Measurements from ENCODE around the gene GNA12. TPM values are rescaled to one million over a fixed set of nuclear protein-coding genes. Genes with fewer than 3 reads are reported as not detected.

Gene GNA12
- total and polyA plus RNA-seq, 10 donors = 12.3 to 64.2 (median 32.4) TPM

DNA sequence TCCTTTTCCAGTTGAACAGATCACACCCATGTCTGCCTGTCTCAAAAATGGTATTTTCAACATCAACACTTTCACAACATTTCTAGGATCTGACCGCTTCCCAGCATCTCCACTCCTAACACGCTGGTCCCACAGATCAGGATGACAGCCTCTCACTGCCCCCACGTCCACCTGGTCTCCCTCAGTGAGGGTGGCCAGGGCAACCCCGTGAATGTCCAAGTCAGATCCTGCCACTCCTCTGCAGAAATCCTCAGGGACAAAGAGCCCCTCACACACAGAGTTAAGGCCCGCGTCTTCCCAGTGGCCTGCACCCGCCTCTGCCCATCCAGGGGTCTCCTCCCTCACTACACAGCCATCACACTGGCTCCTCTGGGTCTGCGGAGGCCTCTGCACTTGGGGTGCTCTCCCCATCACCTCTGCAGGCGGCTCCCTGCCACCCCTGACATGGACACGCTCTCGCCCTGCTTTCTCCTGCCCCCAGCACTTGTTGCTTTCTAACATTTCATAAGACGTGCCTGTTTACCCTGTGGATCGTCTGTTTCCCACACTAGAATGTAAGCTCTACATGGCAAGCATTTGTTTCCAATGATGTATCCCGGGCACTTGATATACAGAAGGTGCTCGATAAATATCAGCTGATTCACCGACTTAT is 20.0 kb downstream of the GNA12 start:
- peak overlapping the region in 5 of 8 donors; percentile 29 to 75 (median 56) for H3K27ac ChIP-seq
- TF ChIP-seq, protein P1, sequence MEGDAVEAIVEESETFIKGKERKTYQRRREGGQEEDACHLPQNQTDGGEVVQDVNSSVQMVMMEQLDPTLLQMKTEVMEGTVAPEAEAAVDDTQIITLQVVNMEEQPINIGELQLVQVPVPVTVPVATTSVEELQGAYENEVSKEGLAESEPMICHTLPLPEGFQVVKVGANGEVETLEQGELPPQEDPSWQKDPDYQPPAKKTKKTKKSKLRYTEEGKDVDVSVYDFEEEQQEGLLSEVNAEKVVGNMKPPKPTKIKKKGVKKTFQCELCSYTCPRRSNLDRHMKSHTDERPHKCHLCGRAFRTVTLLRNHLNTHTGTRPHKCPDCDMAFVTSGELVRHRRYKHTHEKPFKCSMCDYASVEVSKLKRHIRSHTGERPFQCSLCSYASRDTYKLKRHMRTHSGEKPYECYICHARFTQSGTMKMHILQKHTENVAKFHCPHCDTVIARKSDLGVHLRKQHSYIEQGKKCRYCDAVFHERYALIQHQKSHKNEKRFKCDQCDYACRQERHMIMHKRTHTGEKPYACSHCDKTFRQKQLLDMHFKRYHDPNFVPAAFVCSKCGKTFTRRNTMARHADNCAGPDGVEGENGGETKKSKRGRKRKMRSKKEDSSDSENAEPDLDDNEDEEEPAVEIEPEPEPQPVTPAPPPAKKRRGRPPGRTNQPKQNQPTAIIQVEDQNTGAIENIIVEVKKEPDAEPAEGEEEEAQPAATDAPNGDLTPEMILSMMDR (IDR thresholded peaks at IDR 0.05 in 8 of 11, conservative IDR thresholded peaks at IDR 0.05 in 3 of 11) = no peak
- TF ChIP-seq POLR2AphosphoS5 (IDR thresholded peaks at IDR 0.05) = no peak
- TF ChIP-seq POLR2A (IDR thresholded peaks at IDR 0.05) = no peak
- no peaks in the 10 kb centered on the region for H3K27me3 ChIP-seq (replicated peaks in 1 of 7)
- peaks cover 0 to 15% (median 0%) of the 10 kb centered on the region in 6 donors for H3K36me3 ChIP-seq
- WGBS, 5 donors = 86 to 96% (median 91%) methylated on average over 16 of the region's 16 CpGs
- no peak overlapping the region for H3K4me3 ChIP-seq
- H3K4me1 ChIP-seq = peaks cover 41 to 90% (median 60%) of the 10 kb centered on the region in 6 donors
- intact Hi-C loops (cut with DNase I; ENCODE audit: low total_unique reads) = no loop called here
- DNase-seq = no peak
- no peaks in the 10 kb centered on the region for H3K9me3 ChIP-seq

DNA sequence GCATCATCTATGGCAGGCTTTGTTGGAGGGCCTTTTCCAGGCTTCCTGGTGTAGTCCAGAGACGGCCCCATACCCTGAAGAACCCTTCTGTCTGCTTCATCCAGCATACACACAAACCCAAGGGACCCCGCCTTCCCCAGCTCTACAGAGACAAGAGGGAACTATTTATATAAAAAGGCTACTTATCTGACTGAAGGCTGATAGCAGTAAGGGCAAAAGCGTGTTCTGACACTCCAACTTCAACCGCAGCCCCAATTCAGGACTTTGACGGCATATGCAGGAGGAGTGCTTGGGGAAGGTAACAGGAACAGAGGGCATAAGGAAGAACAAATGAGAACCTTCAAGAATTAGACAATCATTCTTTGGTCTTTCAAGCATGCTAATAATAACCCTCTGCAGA is 21.0 kb downstream of the GNA12 start:
- Histone ChIP-seq H3K27me3 (replicated peaks in 1 of 7) (no peaks in the 10 kb centered on the region), H3K36me3 (peaks cover 0 to 7% (median 0%) of the 10 kb centered on the region in 6 donors), H3K4me3 (no peak overlapping the region), H3K4me1 (peaks cover 41 to 90% (median 65%) of the 10 kb centered on the region in 6 donors), H3K9me3 (no peaks in the 10 kb centered on the region), H3K27ac (peak overlapping the region in 7 of 8 donors; percentile 52 to 75 (median 59))
- TF ChIP-seq, protein P1 (IDR thresholded peaks at IDR 0.05 in 8 of 11, conservative IDR thresholded peaks at IDR 0.05 in 3 of 11) = no peak
- TF ChIP-seq POLR2A (IDR thresholded peaks at IDR 0.05) (no peak), POLR2AphosphoS5 (IDR thresholded peaks at IDR 0.05) (no peak)
- intact Hi-C loops (cut with DNase I; ENCODE audit: low total_unique reads) = no loop called here
- DNase-seq = no peak
- 63 to 88% (median 80%) methylated on average over 5 of the region's 5 CpGs for WGBS, 5 donors

DNA sequence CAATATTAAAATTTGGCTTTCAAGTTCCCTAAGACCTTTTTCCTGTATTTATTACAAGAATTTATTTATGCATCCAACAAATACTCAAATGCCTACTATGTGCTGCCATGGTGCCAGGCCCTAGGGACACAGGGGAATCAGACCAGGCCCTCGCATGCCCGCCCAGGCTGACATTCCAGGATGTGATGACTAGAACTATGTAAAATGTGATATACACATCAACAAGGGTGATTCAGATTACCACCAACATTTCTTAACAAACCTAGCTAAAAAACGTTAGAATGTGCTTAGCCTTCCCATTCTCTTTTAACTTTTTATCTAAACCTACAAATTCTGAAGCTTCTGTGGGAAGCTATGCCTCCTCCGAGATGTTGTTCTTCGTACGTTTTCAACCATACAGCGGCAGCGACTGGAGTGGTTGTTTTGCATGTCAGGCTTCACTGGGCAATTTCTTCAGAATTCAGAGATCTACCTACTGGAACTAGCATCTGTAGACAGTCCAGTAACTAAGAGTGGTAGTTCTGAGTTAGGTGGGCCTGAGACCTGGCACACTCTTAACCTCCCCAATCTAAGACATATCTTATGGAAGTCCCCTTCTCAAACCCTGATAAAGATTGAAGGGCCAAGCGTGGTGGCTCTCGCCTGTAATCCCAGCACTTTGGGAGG is 22.1 kb downstream of the GNA12 start:
- Histone ChIP-seq H3K27me3 (replicated peaks in 1 of 7) (no peaks in the 10 kb centered on the region), H3K4me1 (peaks cover 41 to 95% (median 63%) of the 10 kb centered on the region in 6 donors), H3K9me3 (no peaks in the 10 kb centered on the region), H3K4me3 (no peak overlapping the region), H3K36me3 (peaks cover 0 to 5% (median 0%) of the 10 kb centered on the region in 6 donors), H3K27ac (peak overlapping the region in 7 of 8 donors; percentile 52 to 75 (median 59))
- TF ChIP-seq POLR2A (IDR thresholded peaks at IDR 0.05) (no peak), POLR2AphosphoS5 (IDR thresholded peaks at IDR 0.05) (no peak)
- TF ChIP-seq, protein P1 (IDR thresholded peaks at IDR 0.05 in 8 of 11, conservative IDR thresholded peaks at IDR 0.05 in 3 of 11) = no peak
- DNase-seq = no peak
- intact Hi-C loops (cut with DNase I; ENCODE audit: low total_unique reads) = no loop called here
- WGBS, 5 donors = 73 to 88% (median 79%) methylated on average over 10 of the region's 10 CpGs

All from spleen (tissue), 11 donors.